ENCODE results near the gene ZNF268.
A peak's percentile ranks its signal among the peaks of the same experiment; 100 is the strongest.

ZNF268 gene

GRCh38 chr12:133181238-133181959 is at the start of gene ZNF268:
TSS of gene ZNF268 (plus strand) at chr12:133181495. CDS start at chr12:133181998, 503 bp downstream.
- peak; percentile 91 for ATAC-seq
- TF ChIP-seq CSRNP3 (CRISPR knock-in tag; IDR thresholded peaks at IDR 0.05): no peak
- no peak for TF ChIP-seq ZC3H10 (CRISPR knock-in tag; IDR thresholded peaks at IDR 0.05)
- TF ChIP-seq ZFP3 (CRISPR knock-in tag; IDR thresholded peaks at IDR 0.05): no peak
- no peak for TF ChIP-seq POU6F1 (CRISPR knock-in tag; IDR thresholded peaks at IDR 0.05; ENCODE audit: borderline replicate concordance, low read depth)
- no peak for TF ChIP-seq PPARA (CRISPR knock-in tag; IDR thresholded peaks at IDR 0.05; ENCODE audit: borderline replicate concordance)
- no peak for TF ChIP-seq ARNTL (CRISPR knock-in tag; IDR thresholded peaks at IDR 0.05; ENCODE audit: borderline replicate concordance, low read depth)
- TF ChIP-seq, protein P1, sequence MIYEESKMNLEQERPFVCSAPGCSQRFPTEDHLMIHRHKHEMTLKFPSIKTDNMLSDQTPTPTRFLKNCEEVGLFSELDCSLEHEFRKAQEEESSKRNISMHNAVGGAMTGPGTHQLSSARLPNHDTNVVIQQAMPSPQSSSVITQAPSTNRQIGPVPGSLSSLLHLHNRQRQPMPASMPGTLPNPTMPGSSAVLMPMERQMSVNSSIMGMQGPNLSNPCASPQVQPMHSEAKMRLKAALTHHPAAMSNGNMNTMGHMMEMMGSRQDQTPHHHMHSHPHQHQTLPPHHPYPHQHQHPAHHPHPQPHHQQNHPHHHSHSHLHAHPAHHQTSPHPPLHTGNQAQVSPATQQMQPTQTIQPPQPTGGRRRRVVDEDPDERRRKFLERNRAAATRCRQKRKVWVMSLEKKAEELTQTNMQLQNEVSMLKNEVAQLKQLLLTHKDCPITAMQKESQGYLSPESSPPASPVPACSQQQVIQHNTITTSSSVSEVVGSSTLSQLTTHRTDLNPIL (CRISPR knock-in tag; IDR thresholded peaks at IDR 0.05; ENCODE audit: low read depth): no peak
- TF ChIP-seq CSDC2 (CRISPR knock-in tag; IDR thresholded peaks at IDR 0.05): no peak
- no peak for TF ChIP-seq TCF4 (CRISPR knock-in tag; IDR thresholded peaks at IDR 0.05; ENCODE audit: borderline replicate concordance)
- TF ChIP-seq ZFP30 (CRISPR knock-in tag; IDR thresholded peaks at IDR 0.05): no peak

- ATAC-seq: no peak
- TF ChIP-seq ZFP3 (CRISPR knock-in tag; IDR thresholded peaks at IDR 0.05): no peak
- TF ChIP-seq POU6F1 (CRISPR knock-in tag; IDR thresholded peaks at IDR 0.05; ENCODE audit: borderline replicate concordance, low read depth): no peak
- no peak for TF ChIP-seq CSRNP3 (CRISPR knock-in tag; IDR thresholded peaks at IDR 0.05)
- no peak for TF ChIP-seq TCF4 (CRISPR knock-in tag; IDR thresholded peaks at IDR 0.05; ENCODE audit: borderline replicate concordance)
- TF ChIP-seq, protein P1 (CRISPR knock-in tag; IDR thresholded peaks at IDR 0.05; ENCODE audit: low read depth): no peak
- TF ChIP-seq ZFP30 (CRISPR knock-in tag; IDR thresholded peaks at IDR 0.05): no peak
- TF ChIP-seq ISL1 (CRISPR knock-in tag; IDR thresholded peaks at IDR 0.05): no peak
- no peak for TF ChIP-seq OSR1 (CRISPR knock-in tag; IDR thresholded peaks at IDR 0.05)
- TF ChIP-seq ARNTL (CRISPR knock-in tag; IDR thresholded peaks at IDR 0.05; ENCODE audit: borderline replicate concordance, low read depth): no peak
- TF ChIP-seq, protein P2, sequence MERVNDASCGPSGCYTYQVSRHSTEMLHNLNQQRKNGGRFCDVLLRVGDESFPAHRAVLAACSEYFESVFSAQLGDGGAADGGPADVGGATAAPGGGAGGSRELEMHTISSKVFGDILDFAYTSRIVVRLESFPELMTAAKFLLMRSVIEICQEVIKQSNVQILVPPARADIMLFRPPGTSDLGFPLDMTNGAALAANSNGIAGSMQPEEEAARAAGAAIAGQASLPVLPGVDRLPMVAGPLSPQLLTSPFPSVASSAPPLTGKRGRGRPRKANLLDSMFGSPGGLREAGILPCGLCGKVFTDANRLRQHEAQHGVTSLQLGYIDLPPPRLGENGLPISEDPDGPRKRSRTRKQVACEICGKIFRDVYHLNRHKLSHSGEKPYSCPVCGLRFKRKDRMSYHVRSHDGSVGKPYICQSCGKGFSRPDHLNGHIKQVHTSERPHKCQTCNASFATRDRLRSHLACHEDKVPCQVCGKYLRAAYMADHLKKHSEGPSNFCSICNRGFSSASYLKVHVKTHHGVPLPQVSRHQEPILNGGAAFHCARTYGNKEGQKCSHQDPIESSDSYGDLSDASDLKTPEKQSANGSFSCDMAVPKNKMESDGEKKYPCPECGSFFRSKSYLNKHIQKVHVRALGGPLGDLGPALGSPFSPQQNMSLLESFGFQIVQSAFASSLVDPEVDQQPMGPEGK (CRISPR knock-in tag; IDR thresholded peaks at IDR 0.05; ENCODE audit: borderline replicate concordance): no peak
- no peak for TF ChIP-seq ZNF565 (CRISPR knock-in tag; conservative IDR thresholded peaks at IDR 0.05; ENCODE audit: low read depth)
- TF ChIP-seq ZC3H10 (CRISPR knock-in tag; IDR thresholded peaks at IDR 0.05): no peak
- TF ChIP-seq, protein P3, sequence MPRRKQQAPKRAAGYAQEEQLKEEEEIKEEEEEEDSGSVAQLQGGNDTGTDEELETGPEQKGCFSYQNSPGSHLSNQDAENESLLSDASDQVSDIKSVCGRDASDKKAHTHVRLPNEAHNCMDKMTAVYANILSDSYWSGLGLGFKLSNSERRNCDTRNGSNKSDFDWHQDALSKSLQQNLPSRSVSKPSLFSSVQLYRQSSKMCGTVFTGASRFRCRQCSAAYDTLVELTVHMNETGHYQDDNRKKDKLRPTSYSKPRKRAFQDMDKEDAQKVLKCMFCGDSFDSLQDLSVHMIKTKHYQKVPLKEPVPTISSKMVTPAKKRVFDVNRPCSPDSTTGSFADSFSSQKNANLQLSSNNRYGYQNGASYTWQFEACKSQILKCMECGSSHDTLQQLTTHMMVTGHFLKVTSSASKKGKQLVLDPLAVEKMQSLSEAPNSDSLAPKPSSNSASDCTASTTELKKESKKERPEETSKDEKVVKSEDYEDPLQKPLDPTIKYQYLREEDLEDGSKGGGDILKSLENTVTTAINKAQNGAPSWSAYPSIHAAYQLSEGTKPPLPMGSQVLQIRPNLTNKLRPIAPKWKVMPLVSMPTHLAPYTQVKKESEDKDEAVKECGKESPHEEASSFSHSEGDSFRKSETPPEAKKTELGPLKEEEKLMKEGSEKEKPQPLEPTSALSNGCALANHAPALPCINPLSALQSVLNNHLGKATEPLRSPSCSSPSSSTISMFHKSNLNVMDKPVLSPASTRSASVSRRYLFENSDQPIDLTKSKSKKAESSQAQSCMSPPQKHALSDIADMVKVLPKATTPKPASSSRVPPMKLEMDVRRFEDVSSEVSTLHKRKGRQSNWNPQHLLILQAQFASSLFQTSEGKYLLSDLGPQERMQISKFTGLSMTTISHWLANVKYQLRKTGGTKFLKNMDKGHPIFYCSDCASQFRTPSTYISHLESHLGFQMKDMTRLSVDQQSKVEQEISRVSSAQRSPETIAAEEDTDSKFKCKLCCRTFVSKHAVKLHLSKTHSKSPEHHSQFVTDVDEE (CRISPR knock-in tag; IDR thresholded peaks at IDR 0.05): no peak
- TF ChIP-seq ZNF70 (CRISPR knock-in tag; IDR thresholded peaks at IDR 0.05): no peak
- TF ChIP-seq PPARA (CRISPR knock-in tag; IDR thresholded peaks at IDR 0.05; ENCODE audit: borderline replicate concordance): no peak
- no peak for TF ChIP-seq CSDC2 (CRISPR knock-in tag; IDR thresholded peaks at IDR 0.05)
- TF ChIP-seq GLIS3 (CRISPR knock-in tag; IDR thresholded peaks at IDR 0.05): no peak
- TF ChIP-seq ESRRG (CRISPR knock-in tag; IDR thresholded peaks at IDR 0.05): no peak
These were observed 45.5 kb upstream of the ZNF268 start for GRCh38 chr12:133135747-133136146.
